Gastrocnemius medialis (tissue), 4 donors: ENCODE measurements around the gene SLC25A26. TPM values are rescaled to one million over a fixed set of nuclear protein-coding genes. Genes with fewer than 3 reads are reported as not detected.

Source experiments
- ATAC-seq, 2 donors: fragments of 150-250 bp; one replicate each; pipeline ENCODE4 v1.9.1; 2016
- DNase-seq, 2 donors: peaks; one replicate each; pipeline ENCODE4 v3.0.0-alpha.2; 2019
- H3K27ac ChIP-seq, 4 donors: fragments of 200-600 bp; sonication (generic); 1 replicate in 1 of 4; 2 replicates in 3 of 4; pipeline ENCODE4 v1.5.1; 2016 to 2018; ENCODE audit warnings: mild to moderate bottlenecking in 2 of 4, moderate library complexity in 1 of 4
- H3K27me3 ChIP-seq, 3 donors: fragments of 200-600 bp; sonication (generic) in 2 of 3; 1 replicate in 1 of 3; 2 replicates in 2 of 3; pipeline versions ENCODE4 v1.5.1 to v1.6.0; 2016 to 2019; ENCODE audit warnings: mild to moderate bottlenecking in 1 of 3, moderate library complexity in 1 of 3
- H3K36me3 ChIP-seq, 2 donors: fragments of 200-600 bp; sonication (generic) in 1 of 2; one replicate each; pipeline ENCODE4 v1.5.1; 2017 to 2018
- H3K4me1 ChIP-seq, 2 donors: fragments of 200-600 bp; sonication (generic) in 1 of 2; one replicate each; pipeline ENCODE4 v1.5.1; 2016 to 2017; ENCODE audit warnings: mild to moderate bottlenecking in 2 of 2
- H3K4me3 ChIP-seq, 4 donors: fragments of 200-600 bp; sonication (generic) in 3 of 4; 1 replicate in 1 of 4; 2 replicates in 3 of 4; pipeline ENCODE4 v1.5.1; 2016 to 2019; ENCODE audit warnings: mild to moderate bottlenecking in 2 of 4
- H3K9me3 ChIP-seq, 3 donors: fragments of 200-600 bp; sonication (generic) in 2 of 3; 1 replicate in 1 of 3; 2 replicates in 2 of 3; pipeline ENCODE4 v1.5.1; 2016 to 2019
- CTCF ChIP-seq, 5 experiments: fragments of 450-650 bp in 3 of 5; fragments of 200-600 bp in 2 of 5; sonication (generic) in 2 of 5; IDR thresholded peaks in 4 of 5; conservative IDR thresholded peaks in 1 of 5; 1 replicate in 4 of 5; 2 replicates in 1 of 5; pipeline ENCODE4 v1.5.1; 2016 to 2019; ENCODE audit warnings: antibody characterized with exemption in 5 of 5, mild to moderate bottlenecking in 3 of 5, moderate library complexity in 3 of 5
- POLR2A ChIP-seq, 2 donors: fragments of 450-650 bp; IDR thresholded peaks; one replicate each; pipeline ENCODE4 v1.6.1; 2017; ENCODE audit warnings: antibody characterized with exemption in 2 of 2, mild to moderate bottlenecking in 2 of 2, moderate library complexity in 2 of 2
- in situ Hi-C, 4 donors: fragments of 200-750 bp; cut with MboI; loops; one replicate each; pipeline versions ENCODE4 v1.15.0 to v1.8.0; 2017; ENCODE audit warnings: low sequenced_read_pairs in 4 of 4
- intact Hi-C: fragments of 100-400 bp; cut with DNase I; formaldehyde crosslinking; loops from one replicate; pipeline ENCODE4 v1.15.1; 2023; ENCODE audit warnings: low total_unique reads
- total RNA-seq, 4 donors: library from RNA; depleted of rRNA; stranded (reverse); fragments of >200 nt; gene quantifications; one replicate each; pipeline versions ENCODE4 v1.1.0 to v1.2.3, GENCODE V29; 2016

SLC25A26 gene
- total RNA-seq, 4 donors from 2014 or later, result 24.1 to 44.3 (median 32.4) TPM

- H3K4me3 ChIP-seq, result no peak overlapping the region
- H3K36me3 ChIP-seq, result no peaks in the 10 kb centered on the region
- in situ Hi-C loops (no loop called here), intact Hi-C loops (no loop called here)
- no peaks in the 10 kb centered on the region for H3K27me3 ChIP-seq
- no peaks in the 10 kb centered on the region for H3K9me3 ChIP-seq
- ATAC-seq (no peak), DNase-seq (no peak)
- H3K27ac ChIP-seq, result no peak overlapping the region
- H3K4me1 ChIP-seq, result peaks cover 0 to 5% of the 10 kb centered on the region in 2 donors
- no peak for TF ChIP-seq POLR2A (IDR thresholded peaks at IDR 0.05)
- TF ChIP-seq CTCF (IDR thresholded peaks at IDR 0.05 in 4 of 5, conservative IDR thresholded peaks at IDR 0.05 in 1 of 5), result no peak
These were observed 132.2 kb downstream of the SLC25A26 start for GRCh38 chr3:66353039-66353438.

GRCh38 chr3:66353530-66353929, 132.7 kb downstream of the SLC25A26 start:
- Histone ChIP-seq H3K4me3 (no peak overlapping the region), H3K4me1 (peaks cover 0 to 5% of the 10 kb centered on the region in 2 donors), H3K27ac (no peak overlapping the region), H3K9me3 (no peaks in the 10 kb centered on the region), H3K27me3 (no peaks in the 10 kb centered on the region), H3K36me3 (no peaks in the 10 kb centered on the region)
- in situ Hi-C loops (no loop called here), intact Hi-C loops (no loop called here)
- no peak for ATAC-seq
- DNase-seq, result no peak
- TF ChIP-seq CTCF (IDR thresholded peaks at IDR 0.05 in 4 of 5, conservative IDR thresholded peaks at IDR 0.05 in 1 of 5), result no peak
- no peak for TF ChIP-seq POLR2A (IDR thresholded peaks at IDR 0.05)

GRCh38 chr3:66354001-66354400, 133.2 kb downstream of the SLC25A26 start:
- H3K27ac ChIP-seq, result no peak overlapping the region
- ATAC-seq, result no peak
- no peaks in the 10 kb centered on the region for H3K27me3 ChIP-seq
- H3K36me3 ChIP-seq, result no peaks in the 10 kb centered on the region
- H3K4me3 ChIP-seq, result no peak overlapping the region
- H3K4me1 ChIP-seq, result peaks cover 0 to 2% of the 10 kb centered on the region in 2 donors
- TF ChIP-seq POLR2A (IDR thresholded peaks at IDR 0.05), result no peak
- TF ChIP-seq CTCF (IDR thresholded peaks at IDR 0.05 in 4 of 5, conservative IDR thresholded peaks at IDR 0.05 in 1 of 5), result no peak
- in situ Hi-C loops, result no loop called here
- intact Hi-C loops, result no loop called here
- H3K9me3 ChIP-seq, result no peaks in the 10 kb centered on the region
- no peak for DNase-seq

- no peak overlapping the region for H3K27ac ChIP-seq
- H3K36me3 ChIP-seq, result no peaks in the 10 kb centered on the region
- no peak for ATAC-seq
- no peak overlapping the region for H3K4me3 ChIP-seq
- in situ Hi-C loops (no loop called here), intact Hi-C loops (no loop called here)
- no peaks in the 10 kb centered on the region for H3K9me3 ChIP-seq
- H3K27me3 ChIP-seq, result no peaks in the 10 kb centered on the region
- H3K4me1 ChIP-seq, result no peaks in the 10 kb centered on the region
- no peak for DNase-seq
- TF ChIP-seq POLR2A (IDR thresholded peaks at IDR 0.05) (no peak), CTCF (IDR thresholded peaks at IDR 0.05 in 4 of 5, conservative IDR thresholded peaks at IDR 0.05 in 1 of 5) (no peak)
These were observed 134.6 kb downstream of the SLC25A26 start for GRCh38 chr3:66355394-66355793.

GRCh38 chr3:66355997-66356396, 135.2 kb downstream of the SLC25A26 start:
- DNase-seq, result no peak
- Histone ChIP-seq H3K4me3 (no peak overlapping the region), H3K9me3 (no peaks in the 10 kb centered on the region), H3K27ac (no peak overlapping the region), H3K27me3 (no peaks in the 10 kb centered on the region), H3K4me1 (no peaks in the 10 kb centered on the region), H3K36me3 (no peaks in the 10 kb centered on the region)
- TF ChIP-seq CTCF (IDR thresholded peaks at IDR 0.05 in 4 of 5, conservative IDR thresholded peaks at IDR 0.05 in 1 of 5) (no peak), POLR2A (IDR thresholded peaks at IDR 0.05) (no peak)
- in situ Hi-C loops (no loop called here), intact Hi-C loops (no loop called here)
- ATAC-seq, result no peak
